Measurements from ENCODE around the gene CROCC2.
"Not testable (repeated sequence)": the region's sequence is repeated elsewhere in the genome, so short reads cannot be mapped to it uniquely, and the experiment has no call there.

CROCC2 gene

DNA sequence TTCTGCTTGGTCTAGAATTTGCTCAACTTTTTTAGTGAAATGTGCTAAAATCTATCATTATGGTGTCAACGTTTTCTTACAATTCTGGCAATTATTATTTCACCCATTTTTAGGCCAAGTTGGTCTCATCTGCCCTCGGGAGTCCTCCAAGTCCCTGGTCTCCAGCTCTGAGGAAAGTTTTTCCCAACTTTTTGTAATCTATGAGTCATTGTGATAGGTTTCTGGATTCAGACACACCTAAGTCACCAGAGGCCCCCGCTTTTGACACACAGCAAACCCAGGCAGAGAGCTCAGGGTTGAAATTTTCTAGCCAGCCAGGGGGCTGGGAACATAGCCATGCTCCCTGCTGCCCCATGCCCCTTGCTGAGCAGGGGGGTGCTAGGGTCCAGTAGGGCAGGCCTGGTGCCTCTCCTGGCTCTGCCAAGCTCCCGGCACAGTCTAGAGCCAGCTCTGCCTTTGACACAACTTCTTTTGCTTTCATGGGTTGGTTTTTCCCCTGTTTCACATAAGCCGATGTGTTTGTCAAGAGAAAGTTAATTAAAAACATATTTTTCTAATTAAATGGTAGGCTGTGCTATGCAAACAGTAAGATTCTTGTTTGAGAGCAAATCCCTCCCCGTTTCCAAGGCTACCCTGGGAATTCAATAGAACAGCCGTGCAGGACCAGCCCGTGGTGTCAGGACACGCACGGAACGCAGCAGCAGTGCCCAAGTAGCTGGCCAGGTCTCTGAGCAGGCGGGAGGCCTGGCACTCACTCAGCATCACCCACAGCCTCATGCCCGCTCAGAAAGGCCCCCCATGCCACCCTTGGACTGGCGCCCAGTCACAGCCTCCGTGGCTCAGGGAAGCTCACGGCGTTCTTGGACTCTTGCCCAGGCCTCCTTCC, 66.7 kb downstream of the CROCC2 start:
- DNase-seq: peak in 2 of 3 experiments; percentile 10 to 43

DNA sequence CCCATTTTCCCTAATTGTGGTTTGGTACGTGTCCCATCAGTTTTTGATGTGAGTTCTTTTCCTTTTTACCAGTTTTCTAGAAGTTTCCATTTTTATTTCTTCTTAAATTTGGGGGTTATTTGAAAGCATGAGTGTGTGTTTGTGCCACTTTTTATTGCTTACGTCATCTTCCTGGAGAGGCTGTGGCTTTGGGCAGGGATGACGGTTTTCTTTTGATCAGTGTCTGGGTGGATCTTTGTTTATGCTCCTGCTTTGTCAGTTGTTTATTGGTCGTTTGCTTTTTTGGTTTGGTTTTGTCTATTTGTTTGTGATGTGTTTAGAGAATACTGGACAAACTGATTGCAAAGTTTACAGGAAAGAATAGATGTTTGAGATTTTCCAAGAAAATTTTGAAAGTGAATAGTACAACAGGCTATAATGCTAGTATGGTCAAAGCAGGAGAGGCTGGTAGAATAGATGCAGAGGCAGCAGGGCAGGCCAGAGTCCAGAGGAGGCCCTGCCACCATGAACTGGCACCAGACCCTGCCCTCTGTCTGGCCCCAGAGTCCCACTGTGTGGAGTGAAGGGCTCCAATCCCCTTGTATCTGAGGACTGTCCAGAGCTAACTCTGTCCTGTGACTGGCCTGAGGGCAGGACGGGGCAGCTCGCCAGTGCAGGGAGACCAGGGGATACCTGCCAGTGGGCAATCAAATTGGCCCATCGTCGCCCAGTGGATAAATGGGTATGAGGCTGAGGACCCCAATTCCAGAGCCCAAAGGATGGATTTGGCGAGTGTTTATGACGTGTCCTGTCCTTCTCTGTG, 68.8 kb downstream of the CROCC2 start:
- no peak for DNase-seq

DNA sequence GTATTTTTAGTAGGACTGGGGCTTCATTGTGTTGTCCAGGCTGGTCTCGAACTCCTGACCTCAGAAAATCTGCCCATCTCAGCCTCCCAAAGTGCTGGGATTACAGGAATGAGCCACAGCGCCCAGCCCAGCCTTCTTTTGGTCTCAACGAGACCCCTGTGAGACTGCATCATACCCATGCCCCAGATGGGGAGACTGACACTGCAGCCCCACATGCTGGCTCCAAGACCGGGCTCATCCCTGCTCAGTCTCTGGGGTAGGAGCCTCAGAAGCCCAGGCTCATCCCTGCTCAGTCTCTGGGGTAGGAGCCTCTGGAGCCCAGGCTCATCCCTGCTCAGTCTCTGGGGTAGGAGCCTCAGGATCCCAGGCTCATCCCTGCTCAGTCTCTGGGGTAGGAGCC, 69.8 kb downstream of the CROCC2 start:
- not testable (repeated sequence) for DNase-seq

DNA sequence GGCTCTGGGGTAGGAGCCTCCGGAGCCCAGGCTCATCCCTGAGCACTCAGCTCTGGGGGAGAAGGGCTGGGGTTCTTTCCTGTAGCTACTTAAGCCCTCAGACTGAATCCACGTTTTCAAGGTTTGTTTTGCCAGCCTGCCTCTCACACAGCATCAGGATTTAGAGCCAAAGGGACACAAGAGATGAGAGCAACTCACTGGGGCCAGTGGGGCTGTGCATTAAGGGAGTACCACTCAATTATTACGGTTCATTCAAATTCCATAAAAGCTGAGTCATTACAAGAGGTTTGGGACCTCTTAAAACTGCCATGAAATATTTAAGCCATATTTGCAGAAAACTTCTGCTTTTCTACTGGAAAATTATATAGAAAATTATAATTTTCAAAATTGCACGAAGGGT, 75.1 kb downstream of the CROCC2 start:
- DNase-seq: no peak

DNA sequence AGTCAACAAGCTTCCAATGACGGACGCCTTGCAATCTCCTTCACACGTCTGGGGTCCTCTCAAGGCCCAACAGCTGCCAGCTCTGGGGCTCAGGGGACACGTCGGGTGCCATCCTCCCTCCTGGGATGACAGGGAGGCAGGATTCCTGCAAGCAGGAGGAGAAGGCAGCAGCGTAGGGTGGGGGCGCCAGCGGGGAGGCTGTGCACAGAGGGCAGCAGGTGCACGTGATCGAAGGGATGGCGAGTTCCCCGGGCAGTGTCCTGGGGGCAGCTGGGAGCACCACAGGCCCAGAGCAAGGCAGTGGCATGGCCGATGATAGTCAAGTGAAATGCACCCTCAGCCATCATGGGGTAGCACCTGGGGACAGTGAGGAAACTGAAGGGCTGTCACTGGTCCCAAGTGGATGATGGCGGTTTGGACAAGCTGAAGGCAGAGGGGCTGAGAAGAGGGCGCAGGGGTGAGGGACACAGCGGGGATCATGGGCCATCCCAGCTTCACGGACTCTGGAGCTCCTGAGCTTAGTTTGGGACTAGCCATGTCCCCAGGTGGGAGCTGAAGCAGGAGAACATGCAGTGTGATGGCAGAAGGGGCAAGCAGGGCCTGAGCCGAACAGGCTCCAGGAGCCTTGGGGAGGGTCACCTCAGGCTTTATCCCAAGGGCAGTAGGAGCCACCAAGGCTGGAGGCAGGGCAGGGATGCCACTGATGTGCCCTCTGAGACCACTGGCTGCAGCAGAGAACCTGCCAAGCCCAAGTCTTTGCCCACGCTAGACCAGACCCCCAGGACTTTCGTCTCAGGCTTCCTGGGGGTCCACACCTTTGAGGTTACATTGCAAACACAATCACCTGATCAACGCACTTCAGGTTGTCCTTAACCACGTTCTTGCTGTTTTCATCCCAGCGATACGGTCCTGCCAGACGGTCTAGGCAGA, 76.0 kb downstream of the CROCC2 start:
- DNase-seq: no peak

DNA sequence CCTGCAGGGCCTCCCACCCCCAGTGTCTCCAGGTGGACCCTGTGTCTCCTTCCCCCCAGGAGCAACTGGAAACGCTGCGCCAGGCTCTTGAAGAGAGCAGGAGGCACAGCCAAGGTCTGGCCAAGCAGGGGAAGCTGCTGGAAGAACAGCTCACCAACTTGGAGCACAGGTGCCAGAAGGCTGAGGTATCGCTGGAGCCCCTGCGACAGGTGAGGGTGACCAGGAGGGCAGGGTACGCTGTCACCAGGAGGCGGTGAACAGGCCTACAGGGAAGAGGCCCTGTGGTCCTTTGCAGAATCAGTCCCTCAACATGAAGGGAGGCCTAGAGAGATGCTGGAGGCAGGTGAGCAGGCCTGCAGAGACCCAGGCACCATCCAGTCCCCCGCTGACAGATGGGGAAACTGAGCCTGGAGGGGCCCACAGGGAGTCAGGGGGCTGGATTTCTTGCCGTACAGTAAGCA, 76.7 kb downstream of the CROCC2 start:
- DNase-seq: no peak

DNA sequence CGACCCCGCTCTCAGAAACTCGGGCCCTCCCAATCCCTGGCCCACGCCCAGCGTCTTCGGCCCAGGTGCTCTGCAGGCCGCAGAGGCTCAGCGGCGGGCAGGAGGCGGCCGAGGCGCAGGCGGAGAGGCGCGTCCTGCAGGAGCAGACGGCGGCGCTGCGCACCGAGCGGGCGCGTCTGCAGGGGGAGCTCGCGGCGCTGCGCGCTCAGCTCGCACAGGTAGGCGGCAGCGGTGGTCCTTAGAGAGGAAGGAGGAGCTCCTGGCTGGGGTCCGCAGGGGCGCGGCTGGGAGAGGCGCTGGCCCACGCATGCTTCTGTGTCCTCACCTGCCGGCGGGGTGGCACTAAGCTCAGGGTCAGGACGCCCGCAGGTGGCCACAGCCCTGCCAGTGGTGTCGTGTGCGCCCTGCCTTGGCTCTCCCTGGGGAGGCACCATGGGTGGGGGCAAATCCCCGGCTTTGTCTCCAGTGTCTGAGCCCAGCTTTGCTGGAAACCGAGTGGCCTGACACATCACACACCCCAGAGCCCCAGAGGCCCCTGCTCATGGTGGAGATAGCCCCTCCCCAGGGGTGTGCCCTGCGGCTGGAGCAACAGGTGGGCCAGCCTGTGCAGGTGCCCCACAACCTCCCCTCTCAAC, 77.3 kb downstream of the CROCC2 start:
- DNase-seq: peak; percentile 44 to 73 (median 60)

DNA sequence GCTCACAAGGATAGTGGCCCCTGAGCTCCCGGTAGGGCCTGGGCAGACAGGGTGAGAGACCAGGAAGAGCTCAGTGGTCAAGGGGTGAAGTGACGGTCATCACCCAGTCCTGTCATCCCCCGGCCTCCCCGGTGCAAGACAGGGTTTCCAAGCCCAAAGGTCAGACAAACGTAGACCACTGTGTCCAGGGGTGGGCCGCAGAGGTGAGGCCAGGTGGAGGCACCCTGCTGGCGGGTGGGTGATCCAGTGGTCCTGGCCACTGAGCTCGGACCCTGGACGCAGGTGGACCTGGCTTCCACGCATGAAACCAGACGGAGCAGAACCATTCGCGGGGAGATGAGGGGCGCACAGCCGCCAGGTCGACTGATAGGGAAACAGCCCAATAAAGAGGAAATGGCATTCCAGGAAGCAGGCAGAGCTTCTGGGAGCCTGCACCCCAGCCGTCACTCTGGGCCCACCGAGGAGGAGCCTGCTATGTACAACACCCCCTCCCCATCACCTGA, 77.9 kb downstream of the CROCC2 start:
- peak in 1 of 3 experiments; percentile 8 for DNase-seq

DNA sequence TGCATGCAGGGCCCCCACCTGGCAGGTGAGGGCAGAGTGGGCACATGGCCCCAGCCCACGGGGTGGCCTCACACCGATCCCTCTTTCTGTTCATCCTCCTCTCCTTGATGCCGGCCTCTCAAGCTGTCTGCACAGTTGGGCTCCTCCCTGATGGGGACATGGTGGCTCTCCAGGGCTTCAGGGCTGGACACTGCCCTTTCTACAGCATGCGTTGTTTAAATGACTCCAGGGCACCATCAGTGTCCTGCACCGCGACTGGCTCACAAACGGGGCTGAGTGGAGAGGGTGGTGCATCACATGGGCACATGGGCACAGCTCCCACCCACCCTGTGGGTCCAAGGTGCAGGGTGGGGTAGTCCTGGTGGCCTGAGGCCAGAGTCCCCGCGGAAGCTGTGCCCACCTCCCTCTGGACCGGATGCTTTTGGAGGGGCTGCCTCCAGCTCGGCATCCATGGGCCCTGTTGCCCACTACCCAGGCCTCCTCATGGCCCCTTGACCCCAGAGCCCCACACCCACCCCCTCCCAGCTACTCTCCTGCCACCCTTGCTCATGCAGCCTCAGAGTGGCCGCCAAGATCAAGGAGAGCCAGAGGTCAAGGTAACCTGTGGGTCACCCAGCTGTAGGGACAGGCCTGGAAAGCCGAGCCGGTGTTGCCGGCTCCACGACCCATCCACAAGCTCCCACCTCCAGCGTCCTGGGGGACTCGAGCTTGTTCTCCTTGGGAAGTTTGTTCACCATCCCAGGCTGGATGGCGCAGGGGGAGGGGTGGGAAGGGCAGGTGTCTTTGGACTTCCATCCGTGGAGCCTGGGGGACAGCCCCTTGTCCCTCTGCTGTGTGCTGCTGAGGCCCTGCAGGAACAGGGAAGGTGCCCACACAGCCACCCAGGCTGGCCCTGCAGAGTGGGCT, 80.0 kb downstream of the CROCC2 start:
- no peak for DNase-seq

DNA sequence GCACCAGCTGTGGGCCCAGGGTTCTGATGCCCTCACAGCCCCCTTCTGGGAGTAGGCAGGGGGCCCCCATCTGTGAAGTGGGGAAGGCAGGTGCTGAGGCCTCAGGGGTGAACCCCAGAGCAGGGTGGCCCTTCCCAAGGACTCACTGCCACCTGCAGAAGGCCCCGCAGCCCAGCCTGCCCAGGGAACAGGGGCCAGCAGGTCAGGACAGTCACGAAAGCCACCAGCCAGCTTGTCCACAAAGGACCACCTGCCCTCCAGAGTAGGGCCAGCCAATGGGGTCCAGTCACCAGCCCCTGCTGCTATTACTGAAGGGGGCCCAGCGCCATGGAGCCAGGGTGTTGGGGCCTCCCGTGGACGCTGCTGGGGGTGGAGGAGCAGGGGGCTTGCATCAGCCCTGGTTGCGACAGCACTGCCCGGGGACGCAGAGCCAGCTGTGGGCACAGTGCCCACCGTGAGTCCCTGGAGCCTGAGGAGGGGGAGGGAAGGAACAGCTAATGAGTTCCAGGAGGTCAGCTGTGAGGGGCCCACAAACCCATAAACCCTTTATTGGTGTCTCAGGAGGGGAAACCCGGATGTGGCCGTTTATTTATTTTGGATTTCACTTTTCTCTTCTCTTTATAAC, 80.8 kb downstream of the CROCC2 start:
- DNase-seq: no peak

DNA sequence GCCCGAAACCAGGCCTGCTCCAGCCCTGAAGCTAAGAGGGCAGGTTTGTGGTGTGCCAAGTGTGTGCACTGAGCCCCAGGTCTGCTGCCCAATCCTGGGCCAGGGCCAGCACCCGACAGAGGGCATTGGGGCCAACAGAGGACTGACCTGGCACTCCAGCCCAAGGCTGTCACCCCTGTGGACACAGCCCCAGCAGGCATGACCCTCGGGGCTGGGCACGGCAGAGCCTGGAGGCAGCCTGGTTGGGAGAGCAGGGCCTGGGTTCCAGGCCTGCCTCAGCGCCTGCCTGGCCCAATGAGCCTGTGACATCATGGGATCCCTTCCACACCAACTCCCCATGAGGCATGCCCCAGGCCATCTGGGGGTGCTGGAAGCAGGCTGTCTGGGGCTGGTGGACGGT, 81.5 kb downstream of the CROCC2 start:
- DNase-seq: no peak

DNA sequence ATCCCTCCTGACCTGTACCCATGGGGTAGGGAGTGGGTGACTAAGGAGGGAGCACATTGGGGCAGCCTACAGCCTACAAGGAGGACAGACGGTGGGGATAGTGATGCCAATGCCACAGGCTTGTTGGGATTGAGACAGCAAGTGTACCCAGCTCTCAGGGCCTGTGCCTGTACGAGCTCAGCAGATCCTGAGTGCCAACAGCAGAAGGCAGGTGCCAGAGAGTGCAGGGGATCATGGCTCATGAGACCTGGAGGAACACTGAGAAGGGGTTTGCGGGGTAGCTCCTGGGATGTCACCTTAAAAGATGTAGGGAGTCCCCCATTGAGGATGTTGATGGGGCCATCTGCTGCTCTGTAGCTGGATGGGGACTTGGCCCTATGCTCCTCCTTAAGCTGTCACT, 82.0 kb downstream of the CROCC2 start:
- peak in 2 of 3 experiments; percentile 10 to 22 for DNase-seq

DNA sequence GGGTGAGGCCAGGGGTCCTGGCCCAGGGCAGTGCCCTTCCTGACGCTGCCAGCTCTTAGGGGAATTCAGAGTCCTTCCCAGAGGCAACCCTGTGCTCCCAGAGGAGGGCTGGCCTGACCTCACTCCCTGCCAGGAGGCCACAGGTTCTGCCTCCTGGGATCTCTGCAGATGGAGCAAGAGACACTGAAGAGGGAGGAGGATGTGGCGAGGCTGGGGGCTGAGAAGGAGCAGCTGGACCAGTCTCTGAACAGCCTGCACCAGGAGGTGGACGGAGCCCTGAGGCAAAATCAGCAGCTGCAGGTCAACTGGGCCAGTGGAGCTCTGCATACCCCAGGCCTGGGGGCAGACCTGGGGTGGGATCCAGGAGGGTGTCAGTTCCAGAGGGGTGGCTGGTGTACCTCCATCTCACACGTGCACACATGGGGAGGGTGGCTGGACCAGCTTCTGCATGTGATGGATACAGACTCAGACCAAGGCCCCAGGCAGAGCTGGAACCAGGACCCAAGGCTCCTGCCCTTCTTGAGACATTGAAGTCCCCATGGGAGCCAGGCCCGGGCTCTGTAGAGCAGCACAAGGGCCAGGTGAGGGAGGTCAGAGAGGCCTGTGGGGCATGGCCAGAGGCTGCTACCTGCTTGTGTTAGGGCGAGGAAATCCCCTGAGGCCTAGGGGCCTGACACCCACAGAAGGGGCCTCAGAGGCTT, 82.6 kb downstream of the CROCC2 start:
- DNase-seq: no peak

DNA sequence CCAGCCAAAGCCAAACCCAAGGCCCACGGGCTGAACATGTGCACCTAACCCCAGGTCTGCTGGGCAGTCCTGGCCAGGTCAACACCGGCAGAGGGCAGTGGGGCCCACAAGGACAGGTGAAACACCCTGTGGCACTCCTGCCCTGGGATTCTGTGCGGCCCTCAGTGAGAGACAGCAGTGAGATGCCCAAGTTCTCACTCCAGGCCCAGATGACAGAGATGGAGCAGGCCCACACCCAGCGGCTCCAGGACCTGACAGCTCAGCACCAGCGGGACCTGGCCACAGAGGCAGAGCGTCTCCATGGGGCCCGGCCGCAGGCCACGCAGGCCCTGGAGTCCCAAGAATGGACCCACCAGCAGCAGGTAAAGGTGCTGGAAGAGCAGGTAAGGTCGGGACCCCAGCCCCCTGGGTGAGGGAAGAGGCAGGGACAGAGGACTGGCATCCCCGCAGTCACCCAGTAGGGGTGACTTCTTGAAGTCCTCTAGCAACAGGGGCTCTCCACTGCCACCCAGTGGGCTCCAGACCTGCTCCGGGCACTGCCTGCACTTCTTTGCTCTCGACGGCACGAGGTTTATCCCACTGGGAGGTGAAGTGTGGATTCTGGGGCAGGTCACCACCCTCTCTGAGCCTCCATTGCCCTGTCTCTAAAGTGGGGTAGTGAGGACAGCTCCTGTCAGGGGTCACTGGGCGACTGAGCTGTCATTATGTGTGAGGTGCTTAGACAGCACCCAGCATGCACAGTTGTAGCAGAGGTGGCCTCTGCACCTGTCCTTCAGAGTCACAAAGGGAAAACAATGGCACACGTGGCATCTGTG, 83.5 kb downstream of the CROCC2 start:
- no peak for DNase-seq

DNA sequence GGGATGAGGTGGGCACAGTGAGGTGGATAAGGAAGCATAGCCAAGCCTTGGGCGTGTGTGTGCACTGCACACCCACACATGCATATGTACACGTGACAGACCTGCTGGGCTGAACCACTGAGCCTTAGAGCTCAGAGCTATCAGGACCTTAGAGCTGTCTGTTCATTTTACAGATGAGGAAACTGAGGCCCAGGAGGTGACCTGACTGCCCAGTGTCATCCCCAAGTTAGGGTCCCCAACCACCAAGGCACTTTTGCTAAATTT, 84.1 kb downstream of the CROCC2 start:
- no peak for DNase-seq

DNA sequence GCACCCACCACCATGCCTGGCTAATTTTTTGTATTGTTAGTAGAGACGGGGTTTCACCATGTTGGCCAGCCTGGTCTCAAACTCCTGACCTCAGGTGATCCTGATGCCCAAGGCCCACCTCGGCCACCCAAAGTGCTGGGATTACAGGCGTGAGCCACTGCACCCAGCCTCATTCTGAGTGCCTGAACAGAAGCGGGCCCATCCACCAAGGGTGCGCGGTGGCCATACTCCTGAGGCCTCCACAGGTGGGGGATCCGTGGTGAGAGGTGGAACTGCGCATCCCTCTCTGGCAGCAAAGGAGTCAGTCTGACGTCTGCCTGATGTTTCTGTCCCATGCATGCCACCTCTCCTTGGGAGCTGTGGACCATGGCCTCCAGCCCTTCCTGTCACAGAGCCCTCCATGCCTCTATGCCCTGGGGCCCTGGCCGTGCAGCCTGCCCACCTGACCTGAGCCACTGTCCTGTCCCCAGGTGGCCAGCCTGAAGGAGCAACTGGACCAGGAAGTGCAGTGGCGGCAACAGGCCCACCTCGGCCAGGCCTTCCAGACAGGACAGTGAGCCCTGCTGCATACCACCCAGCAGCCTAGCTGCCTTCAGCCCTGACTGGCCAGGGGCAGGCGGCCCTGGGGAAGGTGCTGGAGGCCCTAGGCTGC, 84.7 kb downstream of the CROCC2 start:
- DNase-seq: no peak

DNA sequence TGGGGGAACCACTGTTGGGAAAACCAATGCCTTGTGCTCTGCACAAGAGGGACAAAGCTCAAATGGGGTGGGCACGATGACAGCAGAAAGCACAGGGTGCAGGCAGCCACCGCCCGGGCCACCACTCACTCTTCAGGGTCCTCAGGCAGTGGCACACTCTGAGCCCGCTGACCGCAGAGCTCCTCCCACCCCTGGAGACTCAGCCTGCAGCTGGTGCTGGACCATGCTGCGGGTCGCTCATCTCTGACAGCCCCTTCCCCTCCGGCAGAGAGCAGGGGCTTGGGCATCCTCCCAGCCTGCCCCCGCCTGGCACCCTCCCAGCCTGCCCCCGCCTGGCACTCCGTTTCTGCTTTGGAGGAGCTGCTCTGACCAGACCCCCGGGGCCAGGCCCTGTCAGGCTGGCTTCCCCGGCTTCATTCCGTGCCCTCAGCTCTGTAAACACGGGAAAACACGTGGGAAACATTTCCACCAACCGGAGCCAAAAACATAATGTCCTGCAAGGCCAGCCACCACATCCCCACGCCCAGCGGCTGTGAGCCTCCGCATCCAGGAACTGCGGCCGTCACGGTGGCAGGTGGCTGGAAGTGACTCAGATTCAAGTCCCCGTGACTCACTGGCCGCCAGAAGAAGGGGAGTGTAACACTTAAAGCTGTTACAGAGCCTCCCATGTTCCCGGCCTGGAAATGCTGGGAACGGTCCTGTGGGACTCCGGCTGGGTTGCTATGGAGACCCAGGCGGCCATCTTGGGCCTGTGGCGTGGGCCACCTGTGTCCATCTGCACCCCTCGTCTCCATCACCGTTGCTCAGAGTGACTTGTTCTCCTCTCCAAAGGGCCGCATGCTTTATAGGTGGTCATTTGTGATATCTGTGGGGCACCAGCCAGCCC, 85.5 kb downstream of the CROCC2 start:
- peak; percentile 40 to 79 (median 71) for DNase-seq
